Fibroblast of mammary gland (primary cell): ENCODE data around the gene ACACA.

Source experiments
- DNase-seq: peaks from one replicate; pipeline ENCODE4 v3.0.0-alpha.2; 2010; ENCODE audit warnings: low read depth
- H3K4me3 ChIP-seq: 2 replicates; pipeline ENCODE4 v1.5.1; 2011; ENCODE audit warnings: low read depth, mild to moderate bottlenecking, low read length, moderate library complexity; ENCODE audit not compliant: control insufficient read depth
- TF ChIP-seq, protein P1 (sequence below): conservative IDR thresholded peaks from 2 replicates; pipeline ENCODE4 v1.5.1; 2011; ENCODE audit warnings: low read depth, low read length, inconsistent platforms; ENCODE audit not compliant: control insufficient read depth, insufficient read depth

The ACACA gene

DNA sequence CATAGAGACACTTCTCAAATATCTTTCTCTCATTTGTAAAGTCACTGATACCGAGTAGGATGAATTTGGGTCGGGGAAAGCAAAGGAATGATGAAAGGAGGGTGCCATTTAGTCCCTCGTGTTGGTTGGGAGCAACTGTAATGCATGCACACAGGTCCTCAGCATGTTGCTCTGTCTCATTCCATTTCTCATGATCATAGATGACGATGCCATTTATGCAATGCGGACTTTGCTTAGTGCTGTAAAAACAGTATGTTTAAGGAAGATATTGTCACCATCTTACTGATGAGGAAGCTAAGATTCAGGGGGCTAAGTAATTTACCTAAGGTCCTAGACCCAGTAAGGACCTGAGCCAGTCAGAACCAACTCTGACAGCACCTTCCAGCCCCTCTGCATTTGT lies 357.8 kb downstream of the ACACA start:
- DNase-seq: no peak
- H3K4me3 ChIP-seq: no peak overlapping the region
- TF ChIP-seq, protein P1, sequence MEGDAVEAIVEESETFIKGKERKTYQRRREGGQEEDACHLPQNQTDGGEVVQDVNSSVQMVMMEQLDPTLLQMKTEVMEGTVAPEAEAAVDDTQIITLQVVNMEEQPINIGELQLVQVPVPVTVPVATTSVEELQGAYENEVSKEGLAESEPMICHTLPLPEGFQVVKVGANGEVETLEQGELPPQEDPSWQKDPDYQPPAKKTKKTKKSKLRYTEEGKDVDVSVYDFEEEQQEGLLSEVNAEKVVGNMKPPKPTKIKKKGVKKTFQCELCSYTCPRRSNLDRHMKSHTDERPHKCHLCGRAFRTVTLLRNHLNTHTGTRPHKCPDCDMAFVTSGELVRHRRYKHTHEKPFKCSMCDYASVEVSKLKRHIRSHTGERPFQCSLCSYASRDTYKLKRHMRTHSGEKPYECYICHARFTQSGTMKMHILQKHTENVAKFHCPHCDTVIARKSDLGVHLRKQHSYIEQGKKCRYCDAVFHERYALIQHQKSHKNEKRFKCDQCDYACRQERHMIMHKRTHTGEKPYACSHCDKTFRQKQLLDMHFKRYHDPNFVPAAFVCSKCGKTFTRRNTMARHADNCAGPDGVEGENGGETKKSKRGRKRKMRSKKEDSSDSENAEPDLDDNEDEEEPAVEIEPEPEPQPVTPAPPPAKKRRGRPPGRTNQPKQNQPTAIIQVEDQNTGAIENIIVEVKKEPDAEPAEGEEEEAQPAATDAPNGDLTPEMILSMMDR: no peak

DNA sequence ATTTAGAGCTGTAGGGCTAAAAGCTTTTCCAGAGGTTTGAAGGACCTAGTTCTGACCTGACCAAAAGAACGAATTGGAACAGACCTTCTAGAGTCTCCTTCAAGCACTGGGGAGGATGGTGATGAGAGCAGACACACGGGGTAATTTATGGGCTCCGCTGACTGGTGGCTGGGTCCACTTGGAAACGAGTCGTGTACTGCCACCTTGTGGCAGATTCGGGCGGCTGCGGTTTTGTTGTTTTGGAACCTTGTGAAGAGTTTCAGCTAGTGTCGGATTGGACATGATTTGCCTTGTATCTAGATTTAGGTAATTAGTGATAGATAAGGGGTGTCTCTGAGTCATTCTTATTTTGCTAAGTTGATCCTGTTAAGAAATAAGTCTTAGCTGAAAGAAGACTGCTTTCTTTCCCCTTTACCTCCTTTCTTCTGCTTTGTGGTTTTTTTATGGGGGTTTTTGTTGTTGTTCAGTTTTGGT lies 359.0 kb downstream of the ACACA start:
- H3K4me3 ChIP-seq: no peak overlapping the region
- TF ChIP-seq, protein P1: peak; percentile 93
- DNase-seq: peak; percentile 89

DNA sequence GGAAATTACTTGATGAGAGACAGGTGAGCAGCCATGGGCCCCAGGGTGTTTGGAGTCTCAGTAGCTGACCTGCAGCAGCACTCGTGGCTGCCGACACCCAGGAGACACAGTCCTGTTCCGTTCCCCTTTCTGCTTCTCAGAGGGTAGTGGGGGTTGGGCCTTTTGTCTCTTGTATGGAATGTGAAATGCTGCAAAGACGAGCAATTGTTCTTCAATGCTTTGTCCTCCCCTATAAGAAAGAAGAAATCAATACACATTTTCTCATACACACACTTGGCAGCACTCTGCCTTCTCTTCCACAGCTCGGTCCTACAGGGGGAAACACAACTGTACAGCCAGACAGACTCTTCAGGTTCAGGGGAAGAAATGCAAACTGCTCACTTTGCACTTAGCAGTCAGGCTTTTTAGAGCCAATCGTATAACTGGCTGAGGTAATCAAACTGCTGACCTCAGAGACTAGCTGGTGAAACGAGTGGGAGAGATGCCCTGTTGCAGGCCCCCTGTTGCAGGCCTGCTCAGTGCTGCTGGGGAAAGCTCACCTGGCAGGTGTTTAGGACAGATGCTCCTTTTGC lies 361.2 kb downstream of the ACACA start:
- DNase-seq: no peak
- TF ChIP-seq, protein P1: no peak
- H3K4me3 ChIP-seq: no peak overlapping the region

DNA sequence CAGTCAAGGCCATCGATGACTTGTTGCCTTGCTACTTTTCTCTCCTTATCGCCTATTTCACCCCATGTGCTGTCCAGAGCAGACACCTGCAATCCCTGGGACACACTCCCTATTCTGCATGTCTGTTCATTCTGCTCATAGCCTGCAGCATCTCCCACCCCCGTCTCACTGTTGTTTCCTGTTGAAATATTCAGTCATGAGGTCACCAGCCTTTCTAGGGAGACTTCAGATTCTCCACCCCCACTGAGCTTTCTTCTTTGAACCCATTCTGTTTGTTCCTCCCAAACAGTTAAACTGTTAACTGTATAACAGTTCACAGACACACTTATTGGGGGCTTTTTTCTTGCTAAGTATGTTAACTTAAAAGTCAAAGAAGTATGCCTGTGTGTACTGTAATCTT lies 363.4 kb downstream of the ACACA start:
- DNase-seq: no peak
- H3K4me3 ChIP-seq: no peak overlapping the region
- TF ChIP-seq, protein P1: no peak

DNA sequence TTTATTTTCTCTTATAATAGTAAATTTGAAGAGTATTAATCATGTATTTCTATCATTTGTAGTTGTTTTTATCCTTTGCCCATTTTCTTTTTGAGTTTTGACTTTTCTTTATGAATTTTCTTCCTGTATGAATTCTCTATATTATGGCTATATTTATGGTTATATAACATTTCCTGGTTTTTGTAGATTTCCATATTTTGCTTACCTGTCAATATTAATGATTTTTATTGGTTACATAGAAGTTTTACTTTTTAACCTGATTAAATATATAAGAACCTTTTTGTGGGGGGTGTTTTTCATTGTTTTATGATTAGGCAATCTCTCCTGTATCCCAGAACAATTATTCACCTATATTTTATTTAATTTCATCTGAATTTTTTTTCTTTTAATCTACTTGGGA lies 364.7 kb downstream of the ACACA start:
- H3K4me3 ChIP-seq: no peak overlapping the region
- TF ChIP-seq, protein P1: no peak
- DNase-seq: no peak

DNA sequence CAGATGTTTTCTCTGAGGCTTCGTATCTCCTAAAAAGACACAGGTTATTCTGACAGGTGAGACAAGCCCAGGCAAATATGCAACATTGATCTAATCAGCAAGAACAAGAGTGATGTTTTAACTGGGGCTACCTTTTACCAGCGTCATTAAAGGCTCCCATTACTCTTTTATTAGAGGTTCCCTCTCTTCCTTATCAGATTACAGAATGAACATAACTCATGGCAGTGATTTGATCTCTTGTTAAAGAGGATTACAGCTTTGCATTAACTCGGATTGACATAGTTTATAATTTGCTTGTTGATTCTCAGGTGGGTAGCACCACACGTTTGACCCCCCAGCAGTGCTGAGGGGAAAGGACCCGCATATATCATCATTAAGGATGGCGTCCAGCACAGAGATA lies 367.4 kb downstream of the ACACA start:
- TF ChIP-seq, protein P1: no peak
- H3K4me3 ChIP-seq: no peak overlapping the region

More for the DNA sequence above, 367.4 kb downstream of the ACACA start:
- no peak for DNase-seq
